HG03095 (cell line): ENCODE results near the gene ABCD1.

Experiments used
- ATAC-seq: cut with Tn5 transposase; IDR thresholded peaks from one replicate; pipeline ENCODE4 v1.9.1; 2021; ENCODE audit warnings: moderate library complexity; ENCODE audit not compliant: unreplicated experiment

ABCD1 gene

GRCh38 chrX:153771415-153772315, 47.0 kb downstream of the ABCD1 start:
- no peak for ATAC-seq

GRCh38 chrX:153772316-153773217, 47.9 kb downstream of the ABCD1 start:
- ATAC-seq = no peak

GRCh38 chrX:153773218-153773611, 48.6 kb downstream of the ABCD1 start:
- ATAC-seq = no peak

- no peak for ATAC-seq
These were observed 49.3 kb downstream of the ABCD1 start for GRCh38 chrX:153773741-153774575.

- no peak for ATAC-seq
These were observed 50.1 kb downstream of the ABCD1 start for GRCh38 chrX:153774576-153775292.

- ATAC-seq = no peak
These were observed 50.9 kb downstream of the ABCD1 start for GRCh38 chrX:153775293-153776119.

- ATAC-seq = no peak
These were observed 51.5 kb downstream of the ABCD1 start for GRCh38 chrX:153776120-153776599.

GRCh38 chrX:153776611-153777045, 52.0 kb downstream of the ABCD1 start:
- no peak for ATAC-seq

- ATAC-seq = no peak
These were observed 52.8 kb downstream of the ABCD1 start for GRCh38 chrX:153777261-153778090.

GRCh38 chrX:153778181-153778580, 53.5 kb downstream of the ABCD1 start:
- no peak for ATAC-seq

- no peak for ATAC-seq
These were observed 54.0 kb downstream of the ABCD1 start for GRCh38 chrX:153778684-153779101.

GRCh38 chrX:153779891-153780677, 55.4 kb downstream of the ABCD1 start:
- ATAC-seq = no peak

GRCh38 chrX:153780678-153781427, 56.2 kb downstream of the ABCD1 start, which contains the start of gene SRPK3:
Gene SRPK3 (plus strand): TSS chrX:153781041. CDS start chrX:153781087, 46 bp downstream.
- ATAC-seq = no peak

- no peak for ATAC-seq
These were observed 56.9 kb downstream of the ABCD1 start for GRCh38 chrX:153781428-153782047.

- no peak for ATAC-seq
These were observed 57.7 kb downstream of the ABCD1 start for GRCh38 chrX:153782313-153782712.

GRCh38 chrX:153782871-153783270, 58.2 kb downstream of the ABCD1 start:
- no peak for ATAC-seq
